Panc1 (cell line): ENCODE data around the gene SIRT5.

Experiments
- POLR2AphosphoS5 ChIP-seq: IDR thresholded peaks from 2 replicates; pipeline ENCODE4 v1.6.1; 2012; ENCODE audit warnings: mild to moderate bottlenecking, low read depth, low read length, moderate library complexity
- SIN3A ChIP-seq: IDR thresholded peaks from 2 replicates; pipeline ENCODE4 v1.6.1; 2012; ENCODE audit warnings: low read depth, mild to moderate bottlenecking, low read length, moderate library complexity, borderline replicate concordance; ENCODE audit not compliant: insufficient read depth
- TF ChIP-seq, protein P1 (sequence below): fragments of 450-650 bp; IDR thresholded peaks from 2 replicates; pipeline ENCODE4 v1.5.1; 2017; ENCODE audit warnings: mild to moderate bottlenecking
- TF ChIP-seq, protein P2 (sequence below), 2 experiments: IDR thresholded peaks; 2 replicates each; pipeline ENCODE4 v1.6.1; 2011 to 2012; ENCODE audit warnings: low read depth in 2 of 2, control low read depth in 1 of 2, low read length in 1 of 2, mild to moderate bottlenecking in 1 of 2, moderate library complexity in 1 of 2; ENCODE audit not compliant: insufficient read depth in 1 of 2

DNA sequence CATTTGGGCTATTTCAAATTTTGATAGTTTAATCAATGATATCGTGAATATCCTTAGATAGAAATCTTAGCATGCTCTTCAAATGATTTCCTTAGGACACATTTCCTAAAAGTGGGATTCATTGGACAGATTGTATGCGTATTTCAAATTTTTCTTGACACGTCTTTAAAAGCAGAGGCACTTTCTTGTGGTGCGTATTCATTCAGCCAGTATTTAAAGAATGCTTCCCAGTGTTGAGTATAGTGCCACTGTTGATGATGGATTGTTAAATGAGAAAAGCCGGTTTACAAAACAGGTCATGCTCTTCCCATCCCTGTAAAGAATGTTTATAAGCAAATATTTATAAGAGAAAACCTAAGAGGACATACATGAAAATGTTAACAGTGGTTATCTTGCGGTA is 25.6 kb downstream of the SIRT5 start:
- TF ChIP-seq, protein P1, sequence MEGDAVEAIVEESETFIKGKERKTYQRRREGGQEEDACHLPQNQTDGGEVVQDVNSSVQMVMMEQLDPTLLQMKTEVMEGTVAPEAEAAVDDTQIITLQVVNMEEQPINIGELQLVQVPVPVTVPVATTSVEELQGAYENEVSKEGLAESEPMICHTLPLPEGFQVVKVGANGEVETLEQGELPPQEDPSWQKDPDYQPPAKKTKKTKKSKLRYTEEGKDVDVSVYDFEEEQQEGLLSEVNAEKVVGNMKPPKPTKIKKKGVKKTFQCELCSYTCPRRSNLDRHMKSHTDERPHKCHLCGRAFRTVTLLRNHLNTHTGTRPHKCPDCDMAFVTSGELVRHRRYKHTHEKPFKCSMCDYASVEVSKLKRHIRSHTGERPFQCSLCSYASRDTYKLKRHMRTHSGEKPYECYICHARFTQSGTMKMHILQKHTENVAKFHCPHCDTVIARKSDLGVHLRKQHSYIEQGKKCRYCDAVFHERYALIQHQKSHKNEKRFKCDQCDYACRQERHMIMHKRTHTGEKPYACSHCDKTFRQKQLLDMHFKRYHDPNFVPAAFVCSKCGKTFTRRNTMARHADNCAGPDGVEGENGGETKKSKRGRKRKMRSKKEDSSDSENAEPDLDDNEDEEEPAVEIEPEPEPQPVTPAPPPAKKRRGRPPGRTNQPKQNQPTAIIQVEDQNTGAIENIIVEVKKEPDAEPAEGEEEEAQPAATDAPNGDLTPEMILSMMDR = no peak
- no peak for TF ChIP-seq POLR2AphosphoS5
- TF ChIP-seq, protein P2, sequence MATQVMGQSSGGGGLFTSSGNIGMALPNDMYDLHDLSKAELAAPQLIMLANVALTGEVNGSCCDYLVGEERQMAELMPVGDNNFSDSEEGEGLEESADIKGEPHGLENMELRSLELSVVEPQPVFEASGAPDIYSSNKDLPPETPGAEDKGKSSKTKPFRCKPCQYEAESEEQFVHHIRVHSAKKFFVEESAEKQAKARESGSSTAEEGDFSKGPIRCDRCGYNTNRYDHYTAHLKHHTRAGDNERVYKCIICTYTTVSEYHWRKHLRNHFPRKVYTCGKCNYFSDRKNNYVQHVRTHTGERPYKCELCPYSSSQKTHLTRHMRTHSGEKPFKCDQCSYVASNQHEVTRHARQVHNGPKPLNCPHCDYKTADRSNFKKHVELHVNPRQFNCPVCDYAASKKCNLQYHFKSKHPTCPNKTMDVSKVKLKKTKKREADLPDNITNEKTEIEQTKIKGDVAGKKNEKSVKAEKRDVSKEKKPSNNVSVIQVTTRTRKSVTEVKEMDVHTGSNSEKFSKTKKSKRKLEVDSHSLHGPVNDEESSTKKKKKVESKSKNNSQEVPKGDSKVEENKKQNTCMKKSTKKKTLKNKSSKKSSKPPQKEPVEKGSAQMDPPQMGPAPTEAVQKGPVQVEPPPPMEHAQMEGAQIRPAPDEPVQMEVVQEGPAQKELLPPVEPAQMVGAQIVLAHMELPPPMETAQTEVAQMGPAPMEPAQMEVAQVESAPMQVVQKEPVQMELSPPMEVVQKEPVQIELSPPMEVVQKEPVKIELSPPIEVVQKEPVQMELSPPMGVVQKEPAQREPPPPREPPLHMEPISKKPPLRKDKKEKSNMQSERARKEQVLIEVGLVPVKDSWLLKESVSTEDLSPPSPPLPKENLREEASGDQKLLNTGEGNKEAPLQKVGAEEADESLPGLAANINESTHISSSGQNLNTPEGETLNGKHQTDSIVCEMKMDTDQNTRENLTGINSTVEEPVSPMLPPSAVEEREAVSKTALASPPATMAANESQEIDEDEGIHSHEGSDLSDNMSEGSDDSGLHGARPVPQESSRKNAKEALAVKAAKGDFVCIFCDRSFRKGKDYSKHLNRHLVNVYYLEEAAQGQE (IDR thresholded peaks at IDR 0.05; ENCODE audit: insufficient read depth in 1 of 2, low read depth in 2 of 2, low read length in 1 of 2) = no peak
- no peak for TF ChIP-seq SIN3A
